Measurements from ENCODE around the gene ITGA7. TPM values are rescaled to one million over a fixed set of nuclear protein-coding genes. Genes with fewer than 3 reads are reported as not detected.

ITGA7 gene
- total and polyA plus RNA-seq, 2 of the 4 experiments (the other 2 are of a cell fraction): 3.9 to 15.7 TPM

DNA sequence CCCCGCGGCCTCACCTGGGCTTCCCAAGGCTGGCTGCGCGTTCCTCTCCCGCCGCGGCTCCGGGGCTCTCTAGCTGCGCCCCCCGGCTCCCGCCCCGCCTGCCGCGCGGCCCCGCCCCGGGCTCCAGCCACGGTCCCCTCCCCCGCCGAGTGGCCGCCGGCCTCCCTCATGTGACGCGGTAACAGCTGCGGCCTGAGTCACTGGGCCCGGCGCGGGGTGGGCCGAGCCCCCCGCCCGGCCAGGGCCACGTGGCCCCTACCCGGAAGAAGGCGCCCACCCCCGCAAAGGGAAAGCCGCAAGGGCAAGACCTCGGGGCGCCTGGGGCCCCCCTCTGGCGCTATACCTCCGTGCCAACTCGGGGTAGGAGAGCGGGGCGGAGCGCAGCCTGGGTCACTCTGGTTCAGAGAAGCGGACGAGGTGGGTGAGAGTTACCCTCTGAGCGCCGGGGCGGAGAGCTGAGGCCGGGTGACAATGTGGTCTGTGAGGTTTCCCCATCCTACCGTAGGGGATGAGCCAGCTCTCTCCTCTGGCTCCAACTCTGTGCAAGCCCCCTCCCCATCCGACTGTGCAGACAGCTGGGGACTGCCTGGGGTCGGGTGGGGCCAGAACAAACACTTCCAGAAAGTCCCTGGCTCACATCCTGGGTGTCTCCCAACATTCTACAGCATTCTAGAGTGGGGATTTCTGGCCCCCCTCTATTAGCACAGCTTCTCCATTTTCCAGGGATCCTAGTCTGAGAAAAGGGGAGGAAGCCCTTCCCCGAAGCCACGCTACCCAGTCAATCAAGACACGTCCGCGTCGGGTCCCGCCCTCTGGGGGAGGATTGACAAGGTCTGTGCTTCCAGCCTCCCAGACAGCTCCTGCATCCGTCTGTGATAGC, 21.5 kb upstream of the ITGA7 start, which contains the start of gene CD63 (continued):
- TF ChIP-seq CHD1 (IDR thresholded peaks at IDR 0.05; ENCODE audit: low read depth, low read length) (no peak; the same call in 1 of the 2 replicates), MXI1 (IDR thresholded peaks at IDR 0.05; ENCODE audit: borderline replicate concordance, low read depth, low read length) (peak; percentile 74; the same call in 1 of the 2 replicates), POLR2A (IDR thresholded peaks at IDR 0.05; ENCODE audit: low read depth, low read length) (peak; percentile 92), RAD21 (IDR thresholded peaks at IDR 0.05; ENCODE audit: low read length) (no peak)

Measured in IMR-90 (cell line).